Measurements from ENCODE around the gene UACA. TPM values are rescaled to one million over a fixed set of nuclear protein-coding genes. Genes with fewer than 3 reads are reported as not detected.
"Not testable (repeated sequence)": the region's sequence is repeated elsewhere in the genome, so short reads cannot be mapped to it uniquely, and the experiment has no call there.

The UACA gene
- total RNA-seq, 2 experiments from 2014 or later: 2.3 to 3.9 TPM

DNA sequence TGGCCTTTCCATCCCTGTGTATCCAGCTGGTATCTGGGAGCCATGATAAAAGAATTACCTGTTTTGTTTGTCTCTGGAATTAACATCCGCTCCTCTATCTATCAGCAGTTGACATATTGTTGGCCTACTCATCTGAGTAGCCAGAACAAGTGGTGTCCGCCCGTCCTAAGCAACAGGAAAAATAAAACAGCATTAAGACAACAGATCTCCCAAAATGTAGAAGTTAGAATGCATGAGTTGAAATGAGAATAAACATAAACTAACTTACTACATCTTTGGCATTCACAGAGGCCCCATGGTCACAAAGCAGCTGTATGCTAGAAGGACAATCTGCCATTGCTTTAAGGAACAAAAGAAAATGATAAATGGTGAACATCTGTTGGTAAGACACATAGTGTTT, 75.9 kb downstream of the UACA start:
- no peaks in the 10 kb centered on the region for H3K4me1 Mint-ChIP-seq
- H3K4me3 Mint-ChIP-seq: no peak overlapping the region
- H3K27ac Mint-ChIP-seq: no peak overlapping the region
- H3K9me3 Mint-ChIP-seq: no peaks in the 10 kb centered on the region
- no peak for DNase-seq
- H3K36me3 Mint-ChIP-seq: no peaks in the 10 kb centered on the region
- no peaks in the 10 kb centered on the region for H3K27me3 Mint-ChIP-seq

DNA sequence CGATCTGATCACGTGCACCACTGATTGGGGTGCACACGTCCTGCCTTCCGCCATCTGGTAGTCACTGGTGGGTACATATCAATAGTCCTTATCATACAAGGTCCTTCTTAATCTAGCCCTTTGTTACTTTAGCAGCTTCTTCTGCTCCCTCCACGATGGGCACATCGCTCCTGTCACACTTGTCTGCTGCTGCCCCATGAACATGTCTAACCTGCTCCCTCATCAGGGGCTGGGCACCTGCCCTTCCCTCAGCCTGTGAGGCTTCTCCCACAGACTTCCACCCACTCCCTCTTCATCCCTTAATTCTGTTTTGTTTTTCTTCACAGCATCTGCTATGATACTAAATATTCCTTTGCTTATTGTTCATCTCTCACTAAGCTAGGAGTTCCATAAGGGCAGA, 82.5 kb downstream of the UACA start:
- H3K27ac Mint-ChIP-seq: no peak overlapping the region
- no peak for DNase-seq
- no peaks in the 10 kb centered on the region for H3K4me1 Mint-ChIP-seq
- no peaks in the 10 kb centered on the region for H3K36me3 Mint-ChIP-seq
- H3K4me3 Mint-ChIP-seq: no peak overlapping the region
- peaks cover 20% of the 10 kb centered on the region for H3K27me3 Mint-ChIP-seq
- H3K9me3 Mint-ChIP-seq: no peaks in the 10 kb centered on the region

DNA sequence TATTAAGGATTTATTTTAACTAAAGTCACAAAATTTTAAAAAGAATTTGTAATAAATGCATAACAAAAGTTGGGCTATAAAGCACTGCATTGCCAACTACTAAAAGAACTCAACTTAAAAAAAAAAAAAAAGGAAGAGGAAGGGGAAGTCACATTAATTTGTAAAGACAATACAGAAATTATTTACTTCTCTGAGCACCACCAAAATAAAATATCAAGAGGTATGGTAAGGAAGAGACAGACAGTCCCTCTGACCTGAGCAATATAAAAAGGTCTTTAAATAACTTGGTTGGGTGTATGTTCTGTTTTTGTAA, 83.5 kb downstream of the UACA start:
- no peak for DNase-seq
- H3K36me3 Mint-ChIP-seq: no peaks in the 10 kb centered on the region
- no peak overlapping the region for H3K4me3 Mint-ChIP-seq
- H3K4me1 Mint-ChIP-seq: no peaks in the 10 kb centered on the region
- H3K27me3 Mint-ChIP-seq: peaks cover 20% of the 10 kb centered on the region
- H3K9me3 Mint-ChIP-seq: no peaks in the 10 kb centered on the region
- H3K27ac Mint-ChIP-seq: no peak overlapping the region

DNA sequence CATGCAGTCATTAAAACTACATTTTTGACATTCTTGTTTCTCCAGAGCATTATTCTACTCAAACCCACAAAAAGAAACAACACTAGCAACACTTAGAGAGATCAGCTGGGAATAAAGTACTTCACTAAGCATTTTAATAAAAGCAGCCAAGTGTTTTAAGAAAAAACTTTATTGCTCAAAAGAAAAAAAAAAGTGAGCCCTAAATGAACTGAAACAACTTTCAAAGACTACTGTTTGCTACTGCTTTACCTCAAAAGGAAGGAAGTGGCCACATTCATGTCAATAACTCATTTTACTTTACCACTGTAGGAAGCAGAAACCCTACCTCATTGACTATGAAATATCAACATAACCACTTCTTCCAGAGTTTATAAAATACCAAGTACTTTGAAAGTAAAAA, 91.3 kb downstream of the UACA start:
- Mint-ChIP-seq H3K4me1 (peaks cover 11% of the 10 kb centered on the region), H3K4me3 (peak overlapping the region; percentile 3), H3K9me3 (no peaks in the 10 kb centered on the region), H3K27me3 (peaks cover 14% of the 10 kb centered on the region), H3K27ac (peak overlapping the region; percentile 50), H3K36me3 (no peaks in the 10 kb centered on the region)
- DNase-seq: no peak

DNA sequence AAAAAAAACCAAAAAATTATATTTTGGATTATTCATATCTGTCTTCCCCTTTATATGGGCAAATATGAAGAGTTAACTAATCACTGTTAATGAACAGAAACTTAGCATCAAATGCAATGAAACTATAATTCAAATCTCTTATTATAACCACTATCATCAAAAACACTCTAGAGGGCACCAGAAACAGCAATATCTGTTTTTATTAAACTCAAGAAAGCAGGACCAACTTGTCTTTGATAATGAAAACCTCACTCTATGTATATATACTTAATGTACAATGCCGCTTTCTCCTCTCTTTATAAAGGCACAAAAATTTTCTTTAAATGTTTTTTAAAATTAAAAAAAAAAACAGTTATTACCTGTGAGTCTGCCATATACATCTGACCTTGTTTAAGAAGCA, 92.7 kb downstream of the UACA start:
- H3K4me3 Mint-ChIP-seq: no peak overlapping the region
- H3K27ac Mint-ChIP-seq: no peak overlapping the region
- peaks cover 10% of the 10 kb centered on the region for H3K27me3 Mint-ChIP-seq
- H3K36me3 Mint-ChIP-seq: no peaks in the 10 kb centered on the region
- DNase-seq: no peak
- H3K9me3 Mint-ChIP-seq: no peaks in the 10 kb centered on the region
- H3K4me1 Mint-ChIP-seq: peaks cover 11% of the 10 kb centered on the region

DNA sequence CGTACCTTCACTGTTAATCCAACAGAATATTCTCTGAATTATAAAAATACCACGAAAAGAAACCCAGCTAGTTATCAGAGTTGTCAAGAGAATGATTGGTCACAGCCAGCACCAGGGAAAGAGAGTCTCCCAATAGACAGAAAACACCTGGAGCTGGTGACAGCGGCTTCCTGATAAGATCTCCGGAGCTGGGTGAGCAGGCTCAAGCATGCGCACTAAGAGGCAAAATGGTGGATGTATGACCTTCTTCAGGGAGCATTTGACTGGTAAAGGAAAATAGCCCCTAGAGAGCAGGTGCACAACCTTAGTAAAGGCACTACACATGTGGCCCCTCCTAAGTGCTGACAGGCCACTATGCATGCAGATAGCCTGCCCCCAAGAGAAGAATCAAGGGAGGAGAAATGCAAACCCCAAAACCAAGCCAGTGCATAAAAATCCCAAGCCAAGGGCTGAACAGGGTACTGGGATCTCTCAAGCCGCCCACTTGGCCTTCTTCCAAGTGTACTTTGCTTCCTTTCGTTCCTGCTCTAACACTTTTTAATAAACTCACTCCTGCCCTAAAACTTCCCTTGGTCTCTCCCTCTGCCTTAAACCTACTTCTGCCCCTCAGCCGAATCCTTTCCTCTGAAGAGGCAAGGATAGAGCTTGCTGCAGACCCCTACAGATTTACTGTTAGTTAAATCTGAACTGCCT, 93.2 kb downstream of the UACA start:
- Mint-ChIP-seq H3K4me1 (peaks cover 11% of the 10 kb centered on the region), H3K9me3 (no peaks in the 10 kb centered on the region), H3K4me3 (no peak overlapping the region)

DNA sequence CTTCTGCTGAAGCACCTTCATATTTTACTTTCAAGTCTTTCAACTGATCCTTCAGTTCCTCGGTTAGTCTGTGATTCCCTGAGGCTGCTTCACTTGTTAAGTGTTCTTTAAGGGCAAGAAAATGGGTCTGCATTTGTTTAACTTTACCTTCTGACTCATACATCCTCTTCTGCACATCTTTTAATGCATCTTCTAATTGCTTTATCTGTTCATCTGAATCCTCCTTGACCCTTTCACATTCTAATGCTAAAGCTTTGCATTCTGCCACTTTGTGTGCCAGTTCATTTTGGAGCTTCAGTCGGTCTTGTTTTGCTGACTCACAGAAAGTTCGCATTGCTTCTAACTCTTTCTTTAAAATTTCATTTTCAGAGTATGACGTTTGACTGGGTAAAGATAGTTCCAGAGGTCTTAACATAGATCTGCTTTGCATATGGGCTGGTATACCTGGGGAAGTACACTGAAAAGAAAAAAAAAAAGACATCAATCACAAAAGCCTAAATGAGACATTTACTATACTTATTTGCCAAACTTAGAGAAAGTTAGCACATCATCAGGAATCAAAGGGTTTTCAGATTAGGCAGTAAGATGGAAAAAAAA, 94.3 kb downstream of the UACA start:
- H3K36me3 Mint-ChIP-seq: no peaks in the 10 kb centered on the region
- no peak overlapping the region for H3K4me3 Mint-ChIP-seq
- no peaks in the 10 kb centered on the region for H3K9me3 Mint-ChIP-seq
- no peak for DNase-seq
- H3K27me3 Mint-ChIP-seq: peaks cover 10% of the 10 kb centered on the region
- H3K4me1 Mint-ChIP-seq: peaks cover 11% of the 10 kb centered on the region
- H3K27ac Mint-ChIP-seq: no peak overlapping the region

More for the DNA sequence above, 93.2 kb downstream of the UACA start:
- no peak for DNase-seq
- no peaks in the 10 kb centered on the region for H3K36me3 Mint-ChIP-seq
- H3K27ac Mint-ChIP-seq: no peak overlapping the region
- H3K27me3 Mint-ChIP-seq: peaks cover 10% of the 10 kb centered on the region

DNA sequence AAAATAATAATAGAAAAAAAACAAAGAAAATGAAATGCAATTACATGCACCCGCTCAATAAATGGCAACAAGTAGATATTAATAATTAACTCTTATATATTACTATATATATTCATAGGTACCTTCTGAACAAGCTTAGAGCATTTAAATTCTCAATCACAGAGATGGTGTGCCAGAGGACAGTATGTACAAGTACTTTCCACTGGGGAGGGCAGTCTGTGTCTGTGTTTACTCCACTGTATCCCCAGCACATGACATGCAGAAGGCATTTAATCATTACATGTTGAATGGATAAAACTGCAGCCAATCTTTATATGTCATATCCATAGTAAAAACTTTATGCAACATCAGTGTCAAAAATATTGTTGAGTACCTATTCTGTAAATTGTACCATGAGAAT, 97.8 kb downstream of the UACA start:
- H3K4me3 Mint-ChIP-seq: no peak overlapping the region
- no peaks in the 10 kb centered on the region for H3K36me3 Mint-ChIP-seq
- no peak for DNase-seq
- no peaks in the 10 kb centered on the region for H3K9me3 Mint-ChIP-seq
- no peak overlapping the region for H3K27ac Mint-ChIP-seq
- H3K27me3 Mint-ChIP-seq: peaks cover 7% of the 10 kb centered on the region
- no peaks in the 10 kb centered on the region for H3K4me1 Mint-ChIP-seq

DNA sequence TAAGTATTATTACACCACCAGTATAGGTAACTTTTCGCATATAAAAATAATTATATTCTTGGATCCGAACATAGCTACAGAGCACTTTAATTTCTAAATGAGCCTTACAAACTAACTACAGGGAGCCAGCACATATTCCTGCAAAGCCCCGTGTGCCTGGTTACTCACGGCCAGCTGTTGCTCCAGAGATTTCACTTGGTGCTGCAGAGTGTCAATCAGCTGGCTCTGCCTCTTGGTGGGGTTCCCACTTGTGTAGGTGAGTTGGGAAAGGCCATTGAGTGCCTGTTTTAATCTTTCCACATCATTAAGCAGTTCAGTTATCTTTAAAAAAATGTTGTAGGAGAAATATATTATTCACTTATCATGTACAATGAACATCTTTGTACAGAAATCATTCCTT, 98.9 kb downstream of the UACA start:
- Mint-ChIP-seq H3K4me3 (no peak overlapping the region), H3K9me3 (no peaks in the 10 kb centered on the region)

DNA sequence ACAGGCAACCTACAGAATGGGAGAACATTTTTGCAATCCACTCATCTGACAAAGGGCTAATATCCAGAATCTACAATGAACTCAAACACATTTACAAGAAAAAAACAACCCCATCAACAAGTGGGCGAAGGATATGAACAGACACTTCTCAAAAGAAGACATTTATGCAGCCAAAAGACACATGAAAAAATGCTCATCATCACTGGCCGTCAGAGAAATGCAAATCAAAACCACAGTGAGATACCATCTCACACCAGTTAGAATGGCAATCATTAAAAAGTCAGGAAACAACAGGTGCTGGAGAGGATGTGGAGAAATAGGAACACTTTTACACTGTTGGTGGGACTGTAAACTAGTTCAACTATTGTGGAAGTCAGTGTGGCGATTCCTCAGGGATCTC, 100.3 kb downstream of the UACA start:
- H3K4me3 Mint-ChIP-seq, H3K27me3 Mint-ChIP-seq, H3K36me3 Mint-ChIP-seq, H3K9me3 Mint-ChIP-seq, H3K4me1 Mint-ChIP-seq, H3K27ac Mint-ChIP-seq, DNase-seq: not testable (repeated sequence)

More for the DNA sequence above, 98.9 kb downstream of the UACA start:
- Mint-ChIP-seq H3K27ac (no peak overlapping the region), H3K27me3 (no peaks in the 10 kb centered on the region), H3K4me1 (peaks cover 2% of the 10 kb centered on the region), H3K36me3 (no peaks in the 10 kb centered on the region)
- DNase-seq: no peak

DNA sequence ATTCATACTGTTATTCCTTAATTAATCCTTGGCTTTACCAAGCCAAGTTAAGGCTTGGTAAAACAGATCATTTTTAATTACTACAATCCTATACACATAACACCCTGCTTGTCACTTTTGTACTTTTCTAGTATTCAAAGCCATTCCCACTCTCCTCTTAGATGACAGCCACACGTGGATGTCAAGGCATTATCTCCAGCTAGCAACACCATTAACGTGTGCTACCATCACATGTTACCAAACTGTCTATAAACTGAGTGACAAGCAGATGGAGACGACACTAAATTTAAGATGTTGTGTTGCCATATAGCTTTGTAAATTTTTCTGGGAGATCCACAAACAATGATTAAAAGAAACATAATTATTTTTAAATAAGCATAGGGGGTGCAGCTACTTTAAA, 103.7 kb downstream of the UACA start:
- no peaks in the 10 kb centered on the region for H3K27me3 Mint-ChIP-seq
- H3K36me3 Mint-ChIP-seq: no peaks in the 10 kb centered on the region
- no peak for DNase-seq
- no peaks in the 10 kb centered on the region for H3K9me3 Mint-ChIP-seq
- no peak overlapping the region for H3K27ac Mint-ChIP-seq
- H3K4me3 Mint-ChIP-seq: no peak overlapping the region
- peaks cover 2% of the 10 kb centered on the region for H3K4me1 Mint-ChIP-seq

DNA sequence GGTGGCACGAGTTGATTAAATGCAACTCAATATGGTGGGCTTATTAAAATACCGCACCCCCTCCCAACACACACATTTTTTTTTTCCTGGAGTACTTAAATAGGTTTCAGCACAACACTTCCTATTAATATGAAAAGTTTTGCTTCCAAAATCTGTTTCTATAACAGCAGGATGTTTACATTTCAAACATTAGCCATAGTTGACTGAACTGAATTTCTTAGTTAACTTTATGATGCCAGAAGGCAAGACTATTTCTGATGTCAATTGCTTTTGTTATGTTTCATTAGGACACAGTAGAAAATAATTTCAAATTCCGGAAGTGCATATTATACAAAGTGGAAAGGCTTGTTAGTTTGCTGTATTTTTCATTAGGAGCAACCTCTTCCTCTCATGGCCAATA, 104.7 kb downstream of the UACA start:
- H3K9me3 Mint-ChIP-seq: no peaks in the 10 kb centered on the region
- no peak overlapping the region for H3K4me3 Mint-ChIP-seq
- no peaks in the 10 kb centered on the region for H3K27me3 Mint-ChIP-seq
- no peak for DNase-seq
- no peak overlapping the region for H3K27ac Mint-ChIP-seq
- H3K4me1 Mint-ChIP-seq: peaks cover 2% of the 10 kb centered on the region
- no peaks in the 10 kb centered on the region for H3K36me3 Mint-ChIP-seq

DNA sequence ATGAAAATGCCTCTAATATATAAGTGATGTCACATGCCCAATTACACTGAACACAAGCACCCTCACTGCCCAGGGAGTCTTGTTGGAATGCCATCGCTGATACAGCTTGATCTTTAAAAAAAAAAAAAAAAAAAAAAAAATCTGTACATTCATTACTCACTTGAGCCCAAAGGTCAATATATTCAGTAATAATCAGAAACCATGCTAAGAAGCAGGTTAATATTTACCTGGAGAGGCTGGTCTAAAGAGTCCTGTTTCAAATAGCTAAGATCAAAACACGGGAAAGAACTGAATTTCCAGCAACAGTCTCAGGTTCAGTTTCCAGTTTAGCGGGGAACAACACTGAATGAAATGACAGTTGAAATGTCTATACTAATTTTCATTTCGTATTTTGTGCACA, 109.9 kb downstream of the UACA start:
- Mint-ChIP-seq H3K36me3 (no peaks in the 10 kb centered on the region), H3K27ac (no peak overlapping the region), H3K4me1 (no peaks in the 10 kb centered on the region), H3K9me3 (no peaks in the 10 kb centered on the region), H3K27me3 (peaks cover 6% of the 10 kb centered on the region), H3K4me3 (no peak overlapping the region)
- DNase-seq: no peak

DNA sequence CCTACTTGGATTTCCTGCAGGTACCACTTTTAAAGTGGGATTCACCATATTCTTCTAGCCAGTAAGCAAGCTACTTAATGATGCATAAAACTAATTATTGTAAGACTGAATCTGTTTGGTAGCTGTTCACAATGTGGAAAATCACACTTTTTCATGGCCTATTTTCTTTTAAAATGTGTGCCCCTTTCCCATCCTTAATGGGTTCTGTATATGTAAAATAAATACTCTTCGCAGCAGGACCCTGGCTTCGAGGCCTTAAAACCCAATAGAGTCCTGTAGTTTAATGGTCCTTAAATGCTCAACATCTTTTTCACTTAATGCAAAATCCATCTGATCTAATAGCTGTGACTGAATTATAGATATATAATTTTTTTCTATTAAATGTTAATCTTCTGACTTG, 111.0 kb downstream of the UACA start:
- DNase-seq: no peak
- Mint-ChIP-seq H3K4me3 (no peak overlapping the region), H3K36me3 (no peaks in the 10 kb centered on the region), H3K4me1 (no peaks in the 10 kb centered on the region), H3K9me3 (no peaks in the 10 kb centered on the region), H3K27ac (no peak overlapping the region), H3K27me3 (peaks cover 7% of the 10 kb centered on the region)

DNA sequence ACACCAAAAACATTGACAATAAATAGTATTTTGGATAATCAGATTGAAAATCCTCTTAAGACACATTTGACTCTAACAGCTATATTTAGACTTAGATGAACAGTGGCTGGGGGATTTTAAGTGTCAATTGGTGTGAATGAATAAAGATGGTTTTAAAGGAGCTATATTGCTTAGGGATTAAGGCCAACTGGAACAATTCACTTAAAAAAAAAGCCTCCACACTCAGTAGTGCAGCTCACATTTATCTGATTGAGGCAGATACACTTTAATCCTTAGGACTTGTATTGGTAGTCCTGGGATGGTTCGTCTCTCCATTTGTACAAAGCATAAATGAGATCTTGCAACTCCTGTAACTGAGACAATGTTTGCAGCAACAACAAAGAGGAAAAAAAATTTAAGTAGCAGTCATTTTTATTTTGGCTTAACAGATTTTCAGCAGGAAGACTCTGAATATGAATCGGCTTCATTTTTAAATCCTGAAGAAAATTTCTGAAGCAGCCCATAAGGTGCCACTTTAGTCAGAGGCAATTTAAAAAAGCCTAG, 112.0 kb downstream of the UACA start:
- no peaks in the 10 kb centered on the region for H3K36me3 Mint-ChIP-seq
- H3K4me1 Mint-ChIP-seq: no peaks in the 10 kb centered on the region
- no peaks in the 10 kb centered on the region for H3K9me3 Mint-ChIP-seq
- no peak overlapping the region for H3K27ac Mint-ChIP-seq
- H3K4me3 Mint-ChIP-seq: no peak overlapping the region
- no peak for DNase-seq
- peaks cover 7% of the 10 kb centered on the region for H3K27me3 Mint-ChIP-seq

Data from activated naive CD8-positive, alpha-beta T cell treated with anti-CD3 and anti-CD28 coated beads for 36 hours (primary cell).